GM23248 (cell line): ENCODE data around the gene STAC.

Experiments used
- EZH2 ChIP-seq: fragments of 200-600 bp; sonication (generic); IDR thresholded peaks from 2 replicates; pipeline ENCODE4 v1.6.1; 2018; ENCODE audit warnings: antibody characterized with exemption, mild to moderate bottlenecking; ENCODE audit not compliant: insufficient read depth, poor library complexity, severe bottlenecking
- EZH2phosphoT487 ChIP-seq: fragments of 200-600 bp; sonication (generic); IDR thresholded peaks from 2 replicates; pipeline ENCODE4 v1.6.1; 2018; ENCODE audit warnings: antibody characterized with exemption, moderate library complexity, mild to moderate bottlenecking, low read depth; ENCODE audit not compliant: insufficient read depth

GRCh38 chr3:36408146-36408545, 27.8 kb downstream of the STAC start:
- TF ChIP-seq EZH2: no peak
- TF ChIP-seq EZH2phosphoT487: no peak
